Measurements from ENCODE around the gene POLR1H. TPM values are rescaled to one million over a fixed set of nuclear protein-coding genes. Genes with fewer than 3 reads are reported as not detected.
"Not testable (repeated sequence)": the region's sequence is repeated elsewhere in the genome, so short reads cannot be mapped to it uniquely, and the experiment has no call there.

POLR1H gene
- total RNA-seq, 1 experiment from 2014 or later: 33.3 TPM

DNA sequence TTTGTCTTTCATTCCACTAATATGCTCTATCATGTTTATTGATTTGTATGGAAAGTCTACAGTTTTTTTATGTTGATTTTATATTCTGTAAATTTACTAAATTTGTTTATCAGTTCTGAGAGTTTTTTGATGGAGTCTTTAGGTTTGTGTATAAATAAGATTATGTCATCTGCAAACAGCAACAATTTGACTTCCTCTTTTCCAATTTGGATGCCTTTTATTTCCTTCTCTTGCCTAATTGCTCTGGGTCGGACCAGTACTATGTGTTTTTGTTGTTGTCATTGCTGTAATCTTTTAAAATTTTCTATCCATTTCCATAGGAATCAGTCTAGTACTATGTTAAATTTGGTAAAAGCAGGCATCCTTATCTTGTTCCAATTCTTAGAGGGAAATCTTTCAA is 31.5 kb upstream of the POLR1H start:
- no peak for DNase-seq
- POLR2A ChIA-PET (ENCODE audit: unreplicated experiment): no interaction called here
- Histone ChIP-seq H3K4me2 (no peak overlapping the region), H3K27ac (no peak overlapping the region), H4K20me1 (ENCODE audit: insufficient read depth) (no peaks in the 10 kb centered on the region), H3K9me3 (ENCODE audit: insufficient read depth, low read depth) (no peaks in the 10 kb centered on the region), H3K4me3 (no peak overlapping the region), H3K9me2 (ENCODE audit: insufficient read depth) (no peaks in the 10 kb centered on the region), H3K36me3 (ENCODE audit: low read depth) (no peaks in the 10 kb centered on the region), H3K4me1 (replicated peaks; ENCODE audit: insufficient read depth) (no peaks in the 10 kb centered on the region), H3K79me2 (ENCODE audit: low read depth) (no peaks in the 10 kb centered on the region), H3F3A (ENCODE audit: insufficient read depth, low read depth) (no peaks in the 10 kb centered on the region), H3K27me3 (ENCODE audit: insufficient read depth, low read depth) (no peaks in the 10 kb centered on the region), H2AFZ (no peak overlapping the region)
- intact Hi-C loops (cut with micrococcal nuclease; ENCODE audit: unreplicated experiment): no loop called here
- no TSS peak for BruUV-seq (replicated peaks)
- CTCF ChIA-PET: no interaction called here
- TF ChIP-seq, protein P1, sequence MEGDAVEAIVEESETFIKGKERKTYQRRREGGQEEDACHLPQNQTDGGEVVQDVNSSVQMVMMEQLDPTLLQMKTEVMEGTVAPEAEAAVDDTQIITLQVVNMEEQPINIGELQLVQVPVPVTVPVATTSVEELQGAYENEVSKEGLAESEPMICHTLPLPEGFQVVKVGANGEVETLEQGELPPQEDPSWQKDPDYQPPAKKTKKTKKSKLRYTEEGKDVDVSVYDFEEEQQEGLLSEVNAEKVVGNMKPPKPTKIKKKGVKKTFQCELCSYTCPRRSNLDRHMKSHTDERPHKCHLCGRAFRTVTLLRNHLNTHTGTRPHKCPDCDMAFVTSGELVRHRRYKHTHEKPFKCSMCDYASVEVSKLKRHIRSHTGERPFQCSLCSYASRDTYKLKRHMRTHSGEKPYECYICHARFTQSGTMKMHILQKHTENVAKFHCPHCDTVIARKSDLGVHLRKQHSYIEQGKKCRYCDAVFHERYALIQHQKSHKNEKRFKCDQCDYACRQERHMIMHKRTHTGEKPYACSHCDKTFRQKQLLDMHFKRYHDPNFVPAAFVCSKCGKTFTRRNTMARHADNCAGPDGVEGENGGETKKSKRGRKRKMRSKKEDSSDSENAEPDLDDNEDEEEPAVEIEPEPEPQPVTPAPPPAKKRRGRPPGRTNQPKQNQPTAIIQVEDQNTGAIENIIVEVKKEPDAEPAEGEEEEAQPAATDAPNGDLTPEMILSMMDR (conservative IDR thresholded peaks at IDR 0.05): no peak
- TF ChIP-seq EZH2 (IDR thresholded peaks at IDR 0.05; ENCODE audit: low read depth): no peak

DNA sequence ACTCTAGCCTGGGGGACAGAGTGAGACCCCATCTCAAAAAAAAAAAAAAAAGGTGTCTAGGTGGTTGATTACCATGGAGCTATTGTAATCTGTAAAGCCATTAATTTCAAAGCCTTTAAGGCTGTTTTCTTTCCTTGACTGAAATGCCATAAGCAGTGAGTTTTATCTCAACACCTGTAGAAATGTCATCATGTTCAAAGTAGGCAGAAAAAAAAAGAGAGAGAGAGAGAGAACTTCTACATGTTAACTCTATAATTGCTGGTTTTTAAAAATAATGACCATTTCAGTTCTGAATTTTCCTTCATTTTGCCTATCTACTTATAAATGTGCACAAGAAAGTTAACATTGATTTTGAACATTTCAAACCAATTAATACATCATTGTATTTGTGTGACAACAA is 29.7 kb upstream of the POLR1H start:
- intact Hi-C loops (cut with micrococcal nuclease; ENCODE audit: unreplicated experiment): no loop called here
- CTCF ChIA-PET: no interaction called here

DNA sequence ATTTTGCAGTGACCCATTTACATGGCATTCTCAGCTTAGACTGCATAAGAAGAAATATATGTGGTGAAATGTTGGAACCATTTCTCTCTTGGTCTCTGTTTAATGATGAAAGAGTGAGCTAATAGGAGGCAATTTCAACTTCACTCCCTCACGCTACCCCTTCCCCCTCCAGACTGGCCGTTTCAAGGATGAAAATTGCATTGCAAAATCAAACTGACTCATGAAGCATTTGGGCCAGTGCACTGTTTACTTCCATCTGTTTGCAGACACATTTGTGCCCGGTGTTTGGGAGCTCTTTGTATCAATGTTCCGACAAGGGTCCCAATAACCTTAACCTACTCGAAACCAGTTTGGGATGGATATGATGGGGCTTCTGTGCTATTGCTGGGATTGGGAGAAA is 27.6 kb upstream of the POLR1H start:
- H3K9me2 ChIP-seq (ENCODE audit: insufficient read depth); H3F3A ChIP-seq (ENCODE audit: insufficient read depth, low read depth); H4K20me1 ChIP-seq (ENCODE audit: insufficient read depth); H3K27me3 ChIP-seq (ENCODE audit: insufficient read depth, low read depth); H2AFZ ChIP-seq; H3K4me1 ChIP-seq (replicated peaks; ENCODE audit: insufficient read depth); BruUV-seq (replicated peaks); POLR2A ChIA-PET (ENCODE audit: unreplicated experiment); H3K27ac ChIP-seq; intact Hi-C loops (cut with micrococcal nuclease; ENCODE audit: unreplicated experiment); DNase-seq; H3K4me3 ChIP-seq; H3K9me3 ChIP-seq (ENCODE audit: insufficient read depth, low read depth); CTCF ChIA-PET; H3K4me2 ChIP-seq; H3K36me3 ChIP-seq (ENCODE audit: low read depth); H3K79me2 ChIP-seq (ENCODE audit: low read depth): not testable (repeated sequence)

More for the DNA sequence above, 29.7 kb upstream of the POLR1H start:
- Histone ChIP-seq H2AFZ (no peak overlapping the region), H3K36me3 (ENCODE audit: low read depth) (0 out of 2 replicates have a peak, but pooled peaks cover 5% of the 10 kb centered on the region), H3K4me1 (replicated peaks; ENCODE audit: insufficient read depth) (no peaks in the 10 kb centered on the region), H3K27ac (no peak overlapping the region), H3K27me3 (ENCODE audit: insufficient read depth, low read depth) (no peaks in the 10 kb centered on the region), H3K9me3 (ENCODE audit: insufficient read depth, low read depth) (no peaks in the 10 kb centered on the region), H3K9me2 (ENCODE audit: insufficient read depth) (no peaks in the 10 kb centered on the region), H3F3A (ENCODE audit: insufficient read depth, low read depth) (no peaks in the 10 kb centered on the region), H3K4me3 (no peak overlapping the region), H3K79me2 (ENCODE audit: low read depth) (no peaks in the 10 kb centered on the region), H3K4me2 (no peak overlapping the region), H4K20me1 (ENCODE audit: insufficient read depth) (no peaks in the 10 kb centered on the region)
- POLR2A ChIA-PET (ENCODE audit: unreplicated experiment): no interaction called here
- no TSS peak for BruUV-seq (replicated peaks)
- TF ChIP-seq EZH2 (IDR thresholded peaks at IDR 0.05; ENCODE audit: low read depth): no peak
- TF ChIP-seq, protein P1 (conservative IDR thresholded peaks at IDR 0.05): no peak
- no peak for DNase-seq

- H3K36me3 ChIP-seq (ENCODE audit: low read depth): 0 out of 2 replicates have a peak, but pooled peaks cover 5% of the 10 kb centered on the region
- CTCF ChIA-PET: no interaction called here
- intact Hi-C loops (cut with micrococcal nuclease; ENCODE audit: unreplicated experiment): no loop called here
- H4K20me1 ChIP-seq (ENCODE audit: insufficient read depth): peaks cover 4% of the 10 kb centered on the region; the same call in 1 of the 2 replicates
- no peak overlapping the region for H3K4me2 ChIP-seq
- no peak overlapping the region for H2AFZ ChIP-seq
- no peaks in the 10 kb centered on the region for H3K9me2 ChIP-seq (ENCODE audit: insufficient read depth)
- H3K27me3 ChIP-seq (ENCODE audit: insufficient read depth, low read depth): no peaks in the 10 kb centered on the region
- BruUV-seq (replicated peaks): no TSS peak
- no peaks in the 10 kb centered on the region for H3K79me2 ChIP-seq (ENCODE audit: low read depth)
- no peak for DNase-seq
- no peak overlapping the region for H3K27ac ChIP-seq
- no peaks in the 10 kb centered on the region for H3F3A ChIP-seq (ENCODE audit: insufficient read depth, low read depth)
- POLR2A ChIA-PET (ENCODE audit: unreplicated experiment): no interaction called here
- TF ChIP-seq EZH2 (IDR thresholded peaks at IDR 0.05; ENCODE audit: low read depth): no peak
- TF ChIP-seq, protein P1 (conservative IDR thresholded peaks at IDR 0.05): no peak
- no peaks in the 10 kb centered on the region for H3K9me3 ChIP-seq (ENCODE audit: insufficient read depth, low read depth)
- H3K4me1 ChIP-seq (replicated peaks; ENCODE audit: insufficient read depth): no peaks in the 10 kb centered on the region
- no peak overlapping the region for H3K4me3 ChIP-seq
These were observed 25.3 kb upstream of the POLR1H start for GRCh38 chr6:30035784-30036183.

Measured in PC-9 (cell line).